RWPE1 (cell line): ENCODE measurements around the gene GRIK4.

ENCODE experiments used
- CTCF ChIA-PET: fragments of 350-600 bp; sonication (Branson Sonifier 250); formaldehyde crosslinking; extraction: SDS; loops from one replicate; lab custom pipeline; 2021; lab: Yijun Ruan, JAX
- POLR2A ChIA-PET: fragments of 400-600 bp; formaldehyde crosslinking; extraction: SDS; loops from one replicate; lab custom pipeline; 2020; ENCODE audit warnings: antibody characterized with exemption; ENCODE audit not compliant: low non-redundant PET; lab: Yijun Ruan, JAX
- DNase-seq: peaks from one replicate; pipeline ENCODE4 v3.0.0; 2012; ENCODE audit warnings: low spot score
- H3K27ac ChIP-seq: fragments of 450-650 bp; 2 replicates; pipeline ENCODE4 v1.5.1; 2017
- TF ChIP-seq, protein P1 (sequence below): fragments of 450-650 bp; conservative IDR thresholded peaks from 2 replicates; pipeline ENCODE4 v1.5.1; 2017; ENCODE audit warnings: low read depth, mild to moderate bottlenecking

The GRIK4 gene

DNA sequence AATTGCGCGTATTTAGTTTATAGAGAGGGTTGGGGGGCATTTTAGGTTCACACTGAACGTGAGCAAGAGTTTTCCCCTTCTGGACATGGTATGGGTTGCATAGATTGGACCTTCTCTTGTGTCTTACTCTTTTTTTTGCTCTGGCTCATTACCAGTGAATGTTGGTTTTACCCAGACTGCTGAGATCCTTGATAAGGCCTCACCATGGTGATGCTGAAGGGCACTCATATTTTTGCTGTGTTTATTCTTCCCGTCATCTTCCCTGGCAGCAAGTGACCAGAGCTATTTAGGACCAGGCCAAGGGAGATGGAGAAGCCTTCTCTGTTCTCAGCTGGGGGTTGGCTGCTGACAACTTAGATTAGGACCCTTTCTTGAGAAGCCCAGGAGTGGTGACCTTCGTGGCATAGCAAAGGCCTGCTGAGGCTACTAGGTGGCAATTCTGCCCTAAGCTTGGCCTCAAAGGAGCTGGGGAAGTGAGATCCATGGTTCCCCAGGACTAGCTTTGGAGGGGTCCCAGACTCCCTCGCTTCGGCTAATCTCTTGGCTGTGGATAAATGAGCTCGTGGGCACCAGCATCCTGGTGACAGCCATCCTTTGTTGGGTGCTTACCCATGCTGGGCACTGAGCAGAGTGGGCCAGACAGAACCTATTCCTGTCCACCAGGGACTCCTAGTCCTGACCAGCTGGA lies 47.3 kb downstream of the GRIK4 start:
- TF ChIP-seq, protein P1, sequence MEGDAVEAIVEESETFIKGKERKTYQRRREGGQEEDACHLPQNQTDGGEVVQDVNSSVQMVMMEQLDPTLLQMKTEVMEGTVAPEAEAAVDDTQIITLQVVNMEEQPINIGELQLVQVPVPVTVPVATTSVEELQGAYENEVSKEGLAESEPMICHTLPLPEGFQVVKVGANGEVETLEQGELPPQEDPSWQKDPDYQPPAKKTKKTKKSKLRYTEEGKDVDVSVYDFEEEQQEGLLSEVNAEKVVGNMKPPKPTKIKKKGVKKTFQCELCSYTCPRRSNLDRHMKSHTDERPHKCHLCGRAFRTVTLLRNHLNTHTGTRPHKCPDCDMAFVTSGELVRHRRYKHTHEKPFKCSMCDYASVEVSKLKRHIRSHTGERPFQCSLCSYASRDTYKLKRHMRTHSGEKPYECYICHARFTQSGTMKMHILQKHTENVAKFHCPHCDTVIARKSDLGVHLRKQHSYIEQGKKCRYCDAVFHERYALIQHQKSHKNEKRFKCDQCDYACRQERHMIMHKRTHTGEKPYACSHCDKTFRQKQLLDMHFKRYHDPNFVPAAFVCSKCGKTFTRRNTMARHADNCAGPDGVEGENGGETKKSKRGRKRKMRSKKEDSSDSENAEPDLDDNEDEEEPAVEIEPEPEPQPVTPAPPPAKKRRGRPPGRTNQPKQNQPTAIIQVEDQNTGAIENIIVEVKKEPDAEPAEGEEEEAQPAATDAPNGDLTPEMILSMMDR: no peak
- ChIA-PET POLR2A (no interaction called here), CTCF (interaction anchor here (0.6 kb wide), 2 partner anchors 12 to 50 kb away, joined by 3 read pairs; no protein-coding TSS in a partner anchor)
- DNase-seq: no peak
- no peak overlapping the region for H3K27ac ChIP-seq

DNA sequence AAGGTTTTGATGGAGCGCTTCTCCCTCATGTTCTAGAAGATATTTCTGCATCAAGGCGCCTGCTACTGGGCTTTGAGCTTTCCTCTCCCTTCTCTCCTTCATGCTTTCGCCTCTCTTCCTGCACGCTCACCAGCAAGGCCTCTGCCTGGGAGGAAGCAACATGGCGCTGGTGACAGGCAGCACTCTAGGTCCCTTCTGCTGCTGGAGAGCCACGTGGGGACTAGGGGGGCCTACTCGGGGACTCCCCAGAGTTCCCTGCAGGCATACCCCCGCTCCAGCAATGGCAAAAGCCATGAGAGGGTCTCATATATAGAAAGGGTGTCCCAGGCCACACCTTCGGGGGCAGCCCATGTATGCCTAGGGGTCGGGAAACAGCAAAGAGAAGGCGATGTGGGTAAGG lies 49.7 kb downstream of the GRIK4 start:
- CTCF ChIA-PET: no interaction called here
- POLR2A ChIA-PET: no interaction called here
- TF ChIP-seq, protein P1: no peak
- H3K27ac ChIP-seq: no peak overlapping the region
- no peak for DNase-seq

DNA sequence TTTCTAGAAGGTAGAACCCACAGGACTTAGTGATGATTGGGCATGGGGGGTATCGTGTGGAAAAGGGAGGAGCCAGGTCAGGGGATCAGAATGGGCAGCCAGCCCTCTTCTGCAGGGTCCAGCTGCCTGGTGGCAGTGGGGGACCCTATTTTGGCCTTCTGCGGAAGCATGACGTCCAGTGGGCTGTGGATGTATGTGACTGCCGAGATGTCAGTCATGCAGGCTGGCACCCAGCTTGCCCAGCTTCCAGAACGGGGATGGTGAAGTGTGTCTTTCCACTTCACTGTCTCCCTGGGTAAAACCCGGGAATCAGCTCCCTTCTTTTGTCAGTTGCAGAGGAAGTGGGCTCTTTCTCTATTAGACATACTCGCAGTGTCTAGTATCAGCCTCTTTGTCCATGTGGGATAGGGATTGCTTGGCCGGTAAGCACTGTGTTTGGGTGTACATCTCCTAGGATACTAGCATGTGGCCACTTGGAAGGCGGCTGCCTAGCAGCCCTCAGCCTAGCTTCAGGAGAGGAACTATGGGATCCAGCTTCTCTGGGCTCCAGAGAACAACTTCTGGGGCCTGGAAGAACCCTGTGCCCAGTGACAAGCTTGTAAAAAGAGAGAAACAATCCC lies 51.4 kb downstream of the GRIK4 start:
- TF ChIP-seq, protein P1: no peak
- POLR2A ChIA-PET: no interaction called here
- CTCF ChIA-PET: interaction anchor here (0.6 kb wide), 1 partner anchor 400 kb away, joined by 3 read pairs; no protein-coding TSS in a partner anchor

DNA sequence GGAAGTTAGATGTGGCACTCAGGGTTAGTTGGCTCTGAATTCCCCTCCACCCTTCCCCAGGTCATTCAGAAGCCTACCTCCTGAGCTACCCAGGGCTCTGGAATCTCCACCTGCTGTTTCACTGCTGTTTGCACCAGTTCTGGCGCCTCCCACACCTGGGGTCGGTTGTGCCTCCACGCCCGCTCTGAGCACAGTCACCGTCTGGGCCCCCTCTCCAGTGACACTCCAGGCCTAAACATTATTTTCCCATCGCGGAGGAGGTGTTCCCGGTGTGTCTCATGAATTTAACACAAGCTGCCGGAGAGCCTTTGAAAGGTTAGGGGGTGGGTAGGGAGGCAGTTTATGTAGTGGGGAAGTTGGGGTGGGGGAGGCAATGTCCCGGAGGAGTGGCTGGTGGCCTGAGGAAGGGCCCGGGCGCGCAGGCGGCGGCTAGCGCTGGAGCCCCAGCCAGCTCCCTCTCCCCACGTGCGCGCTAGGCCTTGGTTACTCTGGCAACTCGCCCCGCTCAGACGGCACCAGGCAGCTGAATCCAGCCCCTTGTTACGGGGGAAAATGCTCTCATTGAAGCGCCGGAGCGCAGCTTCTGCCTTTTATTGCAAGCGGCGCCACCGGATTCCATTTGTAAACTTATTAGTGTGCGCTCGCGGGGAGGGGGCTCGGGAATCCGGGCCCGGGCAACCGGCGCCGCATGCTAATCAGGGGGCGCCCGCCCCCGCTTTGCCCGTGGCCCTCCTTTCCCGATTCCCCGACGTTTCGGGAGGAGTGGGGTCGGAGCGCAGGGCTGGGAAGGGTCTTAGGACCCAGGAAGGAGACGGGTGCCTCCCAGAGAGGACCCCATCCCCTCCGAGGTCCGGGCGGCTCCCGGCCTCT lies 52.4 kb downstream of the GRIK4 start:
- no peak overlapping the region for H3K27ac ChIP-seq
- no peak for DNase-seq
- TF ChIP-seq, protein P1: no peak
- POLR2A ChIA-PET: no interaction called here
- CTCF ChIA-PET: interaction anchor here (0.6 kb wide), 1 partner anchor 401 kb away, joined by 3 read pairs; no protein-coding TSS in a partner anchor

More for the DNA sequence above, 51.4 kb downstream of the GRIK4 start:
- no peak overlapping the region for H3K27ac ChIP-seq
- no peak for DNase-seq

DNA sequence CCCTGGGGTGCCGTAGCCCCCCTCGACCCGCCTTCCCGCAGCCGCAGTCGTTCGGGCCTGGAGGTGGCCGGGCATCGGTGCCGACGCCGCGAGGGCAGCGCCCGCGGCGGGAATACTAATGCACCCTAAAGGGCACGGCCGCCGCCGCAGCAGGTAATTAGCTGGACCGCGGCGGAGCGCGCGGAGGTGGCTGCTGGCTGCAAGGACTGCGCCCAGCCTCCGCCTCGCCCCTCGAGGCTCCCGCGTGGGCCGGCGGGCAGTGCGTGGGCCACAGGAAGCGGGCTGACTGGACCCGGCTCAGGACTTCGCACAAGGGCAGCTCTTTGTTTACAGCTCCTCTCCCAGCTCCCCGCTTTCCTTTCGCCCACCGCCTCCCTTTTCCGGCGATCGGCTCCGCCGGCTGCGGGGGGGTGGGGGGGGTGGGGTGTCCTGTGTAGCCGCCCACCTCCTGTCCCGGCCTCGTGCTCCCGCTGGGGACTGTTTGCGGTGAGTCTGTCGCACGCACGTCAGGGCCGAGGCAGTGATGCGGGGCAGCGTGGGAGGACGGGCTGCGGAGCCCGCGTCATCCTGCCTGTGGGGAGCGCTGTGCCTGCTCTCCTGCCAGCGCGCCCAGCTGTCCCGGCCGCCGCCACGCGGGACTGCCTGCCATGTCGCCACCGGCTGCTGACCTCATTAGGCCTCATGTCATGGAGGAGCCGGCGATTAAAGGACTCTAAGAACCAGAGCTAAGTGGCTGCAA lies 53.2 kb downstream of the GRIK4 start:
- H3K27ac ChIP-seq: no peak overlapping the region
- DNase-seq: no peak
- TF ChIP-seq, protein P1: no peak
- ChIA-PET POLR2A (no interaction called here), CTCF (interaction anchor here (0.6 kb wide), 1 partner anchor 787 kb away, joined by 5 read pairs; no protein-coding TSS in a partner anchor)
